Activated naive CD8-positive, alpha-beta T cell treated with anti-CD3 and anti-CD28 coated beads for 36 hours (primary cell): ENCODE data around the gene ZNF500. TPM values are rescaled to one million over a fixed set of nuclear protein-coding genes. Genes with fewer than 3 reads are reported as not detected.
"Not testable (repeated sequence)": the region's sequence is repeated elsewhere in the genome, so short reads cannot be mapped to it uniquely, and the experiment has no call there.

ENCODE experiments used
- DNase-seq: peaks from one replicate; pipeline ENCODE4 v3.0.0; 2021
- H3K27ac Mint-ChIP-seq: one replicate; pipeline ENCODE4 v1.8.0; 2022; ENCODE audit warnings: mild to moderate bottlenecking, moderate library complexity, mixed read lengths
- H3K27me3 Mint-ChIP-seq: one replicate; pipeline ENCODE4 v1.8.0; 2022; ENCODE audit warnings: mild to moderate bottlenecking, mixed read lengths
- H3K36me3 Mint-ChIP-seq: one replicate; pipeline ENCODE4 v1.8.0; 2021; ENCODE audit warnings: mild to moderate bottlenecking, mixed read lengths
- H3K4me1 Mint-ChIP-seq: one replicate; pipeline ENCODE4 v1.8.0; 2021; ENCODE audit warnings: mixed read lengths
- H3K4me3 Mint-ChIP-seq: one replicate; pipeline ENCODE4 v1.8.0; 2022; ENCODE audit warnings: mild to moderate bottlenecking, moderate library complexity, mixed read lengths
- H3K9me3 Mint-ChIP-seq: one replicate; pipeline ENCODE4 v1.8.0; 2022; ENCODE audit warnings: mixed read lengths
- total RNA-seq, 2 experiments: library from RNA; stranded (reverse); gene quantifications; one replicate each; pipeline ENCODE4 v1.2.3, GENCODE V29; 2021

The ZNF500 gene
- total RNA-seq, 2 experiments from 2014 or later: 7.5 to 9.3 TPM

DNA sequence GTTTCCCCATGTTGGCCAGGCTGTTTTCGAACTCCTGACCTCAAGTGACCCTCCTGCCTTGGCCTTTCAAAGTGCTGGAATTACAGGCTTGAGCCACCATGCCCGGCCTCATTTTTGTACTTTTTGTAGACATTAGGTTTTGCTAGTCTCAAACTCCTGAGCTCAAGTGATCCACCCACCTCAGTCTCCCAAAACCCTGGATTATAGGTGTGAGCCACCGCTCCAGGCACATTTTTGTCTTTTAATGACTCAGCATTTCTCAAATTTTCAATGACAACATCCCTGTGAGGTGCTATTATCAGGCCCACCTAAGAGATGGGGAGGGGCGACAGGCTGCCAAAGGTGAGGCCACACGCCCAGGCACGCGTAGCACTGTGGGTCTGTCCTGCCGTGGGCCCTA, 20.1 kb upstream of the ZNF500 start:
- H3K4me1 Mint-ChIP-seq: no peaks in the 10 kb centered on the region
- DNase-seq: no peak
- H3K4me3 Mint-ChIP-seq: no peak overlapping the region
- H3K9me3 Mint-ChIP-seq: no peaks in the 10 kb centered on the region
- H3K36me3 Mint-ChIP-seq: no peaks in the 10 kb centered on the region
- no peak overlapping the region for H3K27ac Mint-ChIP-seq
- H3K27me3 Mint-ChIP-seq: no peaks in the 10 kb centered on the region

- Mint-ChIP-seq H3K36me3 (no peaks in the 10 kb centered on the region), H3K9me3 (no peaks in the 10 kb centered on the region), H3K27me3 (no peaks in the 10 kb centered on the region), H3K4me3 (no peak overlapping the region), H3K27ac (no peak overlapping the region), H3K4me1 (no peaks in the 10 kb centered on the region)
- DNase-seq: no peak
Measured at GRCh38 chr16:4785758-4786433, 18.9 kb upstream of the ZNF500 start.

DNA sequence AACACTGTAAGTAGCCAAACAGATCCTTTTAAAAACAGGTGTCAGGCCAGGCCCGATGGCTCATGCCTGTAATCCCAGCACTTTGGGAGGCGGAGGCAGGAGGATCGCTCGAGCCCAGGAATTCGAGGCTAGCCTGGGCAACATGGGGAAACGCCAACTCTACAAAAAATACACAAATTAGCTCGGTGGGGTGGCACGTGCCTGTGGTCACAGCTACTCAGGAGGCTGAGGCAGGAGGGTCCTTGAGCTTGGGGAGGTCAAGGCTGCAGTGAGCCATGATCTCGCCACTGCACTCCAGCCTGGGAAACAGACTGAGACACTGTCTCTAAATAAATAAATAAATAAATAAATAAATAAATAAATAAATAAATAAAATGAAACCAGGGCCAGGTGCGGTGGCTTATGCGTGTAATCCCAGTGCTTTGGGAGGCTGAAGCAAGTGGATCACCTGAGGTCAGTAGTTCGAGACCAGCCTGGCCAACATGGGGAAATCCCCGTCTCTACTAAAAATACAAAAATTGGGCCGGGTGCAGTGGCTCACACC, 17.6 kb upstream of the ZNF500 start:
- not testable (repeated sequence) for H3K27me3 Mint-ChIP-seq, H3K4me3 Mint-ChIP-seq, H3K4me1 Mint-ChIP-seq, H3K9me3 Mint-ChIP-seq, H3K27ac Mint-ChIP-seq, DNase-seq, H3K36me3 Mint-ChIP-seq

DNA sequence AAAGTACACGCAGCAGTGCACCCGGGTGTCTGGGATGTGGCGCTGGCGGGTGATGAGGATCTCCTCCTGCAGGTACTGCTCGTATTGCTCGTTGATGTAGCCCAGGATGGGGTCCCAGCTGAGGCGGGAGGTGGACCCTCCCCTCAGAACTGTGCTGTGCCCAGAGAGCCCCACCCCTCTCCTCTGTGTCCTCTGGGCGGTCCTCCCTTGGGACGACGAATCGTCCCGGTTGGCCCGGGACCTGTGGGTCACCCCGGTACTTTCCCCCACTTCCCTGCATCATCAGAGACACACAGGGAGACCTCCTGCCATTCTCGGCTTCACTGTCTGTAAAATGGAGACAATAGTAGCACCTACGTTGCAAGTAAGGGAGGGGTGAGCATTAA, 17.0 kb upstream of the ZNF500 start:
- Mint-ChIP-seq H3K9me3 (no peaks in the 10 kb centered on the region), H3K4me1 (no peaks in the 10 kb centered on the region), H3K36me3 (no peaks in the 10 kb centered on the region), H3K4me3 (no peak overlapping the region), H3K27ac (no peak overlapping the region), H3K27me3 (no peaks in the 10 kb centered on the region)
- no peak for DNase-seq

- Mint-ChIP-seq H3K4me3 (no peak overlapping the region), H3K9me3 (no peaks in the 10 kb centered on the region), H3K36me3 (no peaks in the 10 kb centered on the region), H3K27me3 (no peaks in the 10 kb centered on the region), H3K4me1 (no peaks in the 10 kb centered on the region), H3K27ac (no peak overlapping the region)
- DNase-seq: no peak
Measured at GRCh38 chr16:4783251-4783950, 16.4 kb upstream of the ZNF500 start.

DNA sequence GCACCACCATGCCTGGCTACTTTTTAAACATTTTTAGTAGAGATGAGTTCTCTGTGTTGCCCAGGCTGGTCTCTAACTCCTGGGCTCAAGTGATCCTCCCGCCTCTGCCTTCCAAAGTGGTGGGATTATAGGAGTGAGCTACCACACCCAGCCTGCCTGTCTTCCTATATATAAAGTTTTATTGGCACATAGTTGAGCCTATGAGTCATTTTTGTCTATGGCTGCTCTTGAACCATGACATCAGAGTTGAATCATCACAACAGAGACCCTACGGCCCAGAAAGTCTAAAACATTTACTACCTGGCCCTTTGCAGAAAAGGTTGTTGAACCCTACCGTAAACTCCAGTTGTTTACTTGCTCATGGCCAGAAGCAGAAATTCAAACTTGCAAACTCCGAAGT, 13.3 kb upstream of the ZNF500 start:
- H3K4me3 Mint-ChIP-seq: no peak overlapping the region
- H3K9me3 Mint-ChIP-seq: no peaks in the 10 kb centered on the region
- H3K4me1 Mint-ChIP-seq: no peaks in the 10 kb centered on the region
- no peak overlapping the region for H3K27ac Mint-ChIP-seq
- no peaks in the 10 kb centered on the region for H3K36me3 Mint-ChIP-seq
- no peaks in the 10 kb centered on the region for H3K27me3 Mint-ChIP-seq
- no peak for DNase-seq

DNA sequence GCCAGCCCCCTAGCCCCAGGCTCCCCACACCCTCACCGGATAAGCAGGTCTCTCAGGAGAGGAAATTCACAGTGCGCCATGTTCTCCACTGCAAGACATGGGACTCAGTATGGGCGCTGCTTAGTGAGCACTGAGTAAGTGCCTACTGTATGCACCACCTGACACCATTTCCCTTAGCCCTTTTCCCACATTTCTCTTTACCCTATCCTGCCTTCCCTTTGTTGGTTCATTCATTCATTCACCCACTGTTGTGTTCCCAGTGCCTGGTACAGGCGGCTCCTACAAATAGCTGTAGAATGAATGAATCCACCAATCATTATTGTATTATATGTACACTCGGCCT, 11.1 kb upstream of the ZNF500 start:
- no peak for DNase-seq
- Mint-ChIP-seq H3K27me3 (no peaks in the 10 kb centered on the region), H3K4me3 (no peak overlapping the region), H3K9me3 (no peaks in the 10 kb centered on the region), H3K4me1 (no peaks in the 10 kb centered on the region), H3K27ac (no peak overlapping the region), H3K36me3 (no peaks in the 10 kb centered on the region)

DNA sequence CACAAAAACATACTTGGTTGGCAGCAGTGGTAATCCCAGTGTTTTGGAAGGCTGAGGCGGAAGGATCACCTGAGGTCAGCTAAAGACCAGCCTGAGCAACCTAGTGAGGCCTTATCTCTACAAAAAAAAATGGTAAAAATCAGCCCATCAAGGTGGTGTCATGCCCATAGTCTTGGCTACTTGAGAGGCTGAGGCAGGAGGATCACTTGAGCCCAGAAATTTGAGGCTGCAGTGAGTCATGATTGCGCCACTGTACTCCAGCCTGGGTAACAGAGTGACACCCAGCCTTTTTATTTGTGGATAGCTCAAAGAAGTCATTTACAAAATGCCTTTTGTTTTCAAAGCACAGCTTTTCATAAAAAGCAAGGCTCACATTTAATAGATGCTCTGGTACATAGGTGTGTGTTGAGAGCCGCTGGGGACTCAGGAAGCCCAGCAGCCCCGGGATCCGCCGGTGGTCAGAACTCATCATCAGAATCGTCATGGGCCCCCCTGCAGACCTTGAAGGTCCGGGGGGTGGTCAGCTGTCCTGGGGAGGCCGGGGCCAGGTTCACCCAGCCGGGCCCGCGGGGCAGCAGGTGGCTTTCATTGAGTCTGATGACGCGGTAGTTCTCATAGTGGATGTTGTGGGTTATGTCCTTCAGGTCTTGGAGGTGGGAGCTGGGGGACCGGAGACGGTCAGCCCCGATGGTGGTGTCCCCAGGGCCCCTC, 10.5 kb upstream of the ZNF500 start:
- H3K9me3 Mint-ChIP-seq: no peaks in the 10 kb centered on the region
- no peak for DNase-seq
- no peaks in the 10 kb centered on the region for H3K4me1 Mint-ChIP-seq
- H3K4me3 Mint-ChIP-seq: no peak overlapping the region
- no peak overlapping the region for H3K27ac Mint-ChIP-seq
- no peaks in the 10 kb centered on the region for H3K27me3 Mint-ChIP-seq
- H3K36me3 Mint-ChIP-seq: no peaks in the 10 kb centered on the region

GRCh38 chr16:4776141-4776705, 9.3 kb upstream of the ZNF500 start:
- DNase-seq: no peak
- Mint-ChIP-seq H3K4me3 (no peak overlapping the region), H3K36me3 (no peaks in the 10 kb centered on the region), H3K27me3 (no peaks in the 10 kb centered on the region), H3K9me3 (no peaks in the 10 kb centered on the region), H3K27ac (no peak overlapping the region), H3K4me1 (no peaks in the 10 kb centered on the region)

GRCh38 chr16:4775005-4775404, 8.0 kb upstream of the ZNF500 start:
- Mint-ChIP-seq H3K36me3 (no peaks in the 10 kb centered on the region), H3K4me3 (no peak overlapping the region), H3K4me1 (no peaks in the 10 kb centered on the region), H3K9me3 (no peaks in the 10 kb centered on the region), H3K27ac (no peak overlapping the region), H3K27me3 (no peaks in the 10 kb centered on the region)
- DNase-seq: no peak

- no peak for DNase-seq
- Mint-ChIP-seq H3K9me3 (no peaks in the 10 kb centered on the region), H3K4me1 (peaks cover 10% of the 10 kb centered on the region), H3K36me3 (no peaks in the 10 kb centered on the region), H3K27me3 (no peaks in the 10 kb centered on the region), H3K27ac (no peak overlapping the region), H3K4me3 (no peak overlapping the region)
Measured at GRCh38 chr16:4772351-4772750, 5.4 kb upstream of the ZNF500 start.

DNA sequence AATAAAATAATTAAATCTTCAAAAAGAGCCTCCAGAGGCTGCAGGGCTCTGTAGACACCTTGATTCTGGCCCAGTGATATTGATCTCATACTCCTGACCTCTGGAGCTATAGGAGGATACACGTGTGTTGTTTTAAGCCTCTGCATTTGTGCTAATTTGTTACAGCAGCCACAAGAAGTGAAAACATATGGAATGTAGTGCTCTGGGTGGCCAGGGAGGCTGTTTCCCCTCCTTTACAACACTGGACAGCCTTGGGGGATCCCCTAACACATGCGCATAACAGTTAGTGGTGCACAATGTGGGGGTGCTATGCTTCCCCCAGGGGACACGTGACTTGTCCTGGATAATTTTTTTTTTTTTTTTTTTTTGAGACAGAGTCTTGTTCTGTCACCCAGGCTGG, 4.7 kb upstream of the ZNF500 start:
- H3K9me3 Mint-ChIP-seq: no peaks in the 10 kb centered on the region
- H3K27ac Mint-ChIP-seq: no peak overlapping the region
- H3K4me1 Mint-ChIP-seq: peaks cover 12% of the 10 kb centered on the region
- no peaks in the 10 kb centered on the region for H3K36me3 Mint-ChIP-seq
- no peaks in the 10 kb centered on the region for H3K27me3 Mint-ChIP-seq
- no peak overlapping the region for H3K4me3 Mint-ChIP-seq
- DNase-seq: no peak

DNA sequence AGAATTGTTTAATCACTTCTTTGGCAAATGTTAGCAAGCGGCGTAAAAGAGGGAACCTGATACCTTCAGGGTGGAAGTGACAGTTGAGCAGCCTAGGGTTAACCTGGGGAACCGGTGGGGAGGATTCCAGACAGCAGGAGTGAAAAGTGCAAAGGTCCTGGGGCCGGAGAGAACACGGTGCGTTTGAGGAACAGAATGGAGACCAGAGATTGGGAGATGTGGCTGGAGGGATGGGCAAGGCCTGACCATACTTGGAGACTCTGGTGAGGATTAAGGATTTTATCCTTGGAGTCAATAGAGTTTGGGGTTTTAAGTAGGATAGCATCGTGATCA, 2.3 kb upstream of the ZNF500 start:
- no peak for DNase-seq
- Mint-ChIP-seq H3K9me3 (no peaks in the 10 kb centered on the region), H3K4me1 (peaks cover 19% of the 10 kb centered on the region), H3K4me3 (no peak overlapping the region), H3K27ac (no peak overlapping the region), H3K36me3 (no peaks in the 10 kb centered on the region), H3K27me3 (no peaks in the 10 kb centered on the region)

GRCh38 chr16:4768549-4769305, 1.8 kb upstream of the ZNF500 start:
- Mint-ChIP-seq H3K36me3 (no peaks in the 10 kb centered on the region), H3K4me3 (peak overlapping the region; percentile 87), H3K4me1 (peaks cover 19% of the 10 kb centered on the region), H3K27me3 (no peaks in the 10 kb centered on the region), H3K27ac (peak overlapping the region; percentile 90), H3K9me3 (no peaks in the 10 kb centered on the region)
- peak; percentile 90 for DNase-seq
